Calu3 (cell line): Measurements from ENCODE around the gene TMEM121. TPM values are rescaled to one million over a fixed set of nuclear protein-coding genes. Genes with fewer than 3 reads are reported as not detected.

Experiments used
- BruUV-seq: library from RNA; stranded (reverse); fragments of 400-500 nt; replicated peaks from 2 replicates; lab custom pipeline; 2021; lab: Mats Ljungman, UMichigan
- CTCF ChIA-PET: fragments of 300-600 bp; sonication (Branson Sonifier 250); formaldehyde crosslinking; loops from one replicate; lab custom pipeline; 2022; ENCODE audit warnings: antibody characterized with exemption; lab: Charles Lee
- DNase-seq: peaks from one replicate; pipeline ENCODE4 v3.0.0; 2022
- H3K27ac Mint-ChIP-seq: one replicate; pipeline ENCODE4 v1.8.0; 2022; ENCODE audit warnings: mixed read lengths; ENCODE audit not compliant: unreplicated experiment
- H3K27me3 Mint-ChIP-seq: one replicate; pipeline ENCODE4 v1.8.0; 2022; ENCODE audit warnings: mixed read lengths; ENCODE audit not compliant: unreplicated experiment
- H3K36me3 Mint-ChIP-seq: one replicate; pipeline ENCODE4 v1.8.0; 2022; ENCODE audit warnings: mild to moderate bottlenecking, moderate library complexity, mixed read lengths; ENCODE audit not compliant: insufficient read depth, unreplicated experiment
- H3K4me1 Mint-ChIP-seq: one replicate; pipeline ENCODE4 v1.8.0; 2022; ENCODE audit warnings: mild to moderate bottlenecking, low read depth, mixed read lengths; ENCODE audit not compliant: unreplicated experiment
- H3K4me3 Mint-ChIP-seq: one replicate; pipeline ENCODE4 v1.8.0; 2022; ENCODE audit warnings: mild to moderate bottlenecking, low read depth, moderate library complexity, mixed read lengths; ENCODE audit not compliant: unreplicated experiment
- H3K9me3 Mint-ChIP-seq: one replicate; pipeline ENCODE4 v1.8.0; 2022; ENCODE audit warnings: low read depth, mixed read lengths; ENCODE audit not compliant: unreplicated experiment
- intact Hi-C: fragments of 100-400 bp; cut with micrococcal nuclease; formaldehyde crosslinking; loops from one replicate; pipeline ENCODE4 v1.10.0; 2022; ENCODE audit not compliant: unreplicated experiment
- total RNA-seq: library from RNA; stranded (reverse); gene quantifications from 2 replicates; pipeline ENCODE4 v1.2.3, GENCODE V29; 2022
- TF ChIP-seq, protein P1 (sequence below): fragments of 200-600 bp; IDR thresholded peaks from one replicate; pipeline ENCODE4 v1.8.0; 2022; ENCODE audit warnings: antibody characterized with exemption; ENCODE audit not compliant: unreplicated experiment

TMEM121 gene
- total RNA-seq, 1 experiment from 2014 or later: 0.38 TPM

GRCh38 chr14:105483300-105484068, 42.9 kb upstream of the TMEM121 start:
- H3K4me1 Mint-ChIP-seq: peaks cover 28% of the 10 kb centered on the region
- intact Hi-C loops: no loop called here
- no peak overlapping the region for H3K4me3 Mint-ChIP-seq
- CTCF ChIA-PET: no interaction called here
- H3K36me3 Mint-ChIP-seq: peaks cover 43% of the 10 kb centered on the region
- no peaks in the 10 kb centered on the region for H3K9me3 Mint-ChIP-seq
- no peaks in the 10 kb centered on the region for H3K27me3 Mint-ChIP-seq
- DNase-seq: peak; percentile 51
- TF ChIP-seq, protein P1, sequence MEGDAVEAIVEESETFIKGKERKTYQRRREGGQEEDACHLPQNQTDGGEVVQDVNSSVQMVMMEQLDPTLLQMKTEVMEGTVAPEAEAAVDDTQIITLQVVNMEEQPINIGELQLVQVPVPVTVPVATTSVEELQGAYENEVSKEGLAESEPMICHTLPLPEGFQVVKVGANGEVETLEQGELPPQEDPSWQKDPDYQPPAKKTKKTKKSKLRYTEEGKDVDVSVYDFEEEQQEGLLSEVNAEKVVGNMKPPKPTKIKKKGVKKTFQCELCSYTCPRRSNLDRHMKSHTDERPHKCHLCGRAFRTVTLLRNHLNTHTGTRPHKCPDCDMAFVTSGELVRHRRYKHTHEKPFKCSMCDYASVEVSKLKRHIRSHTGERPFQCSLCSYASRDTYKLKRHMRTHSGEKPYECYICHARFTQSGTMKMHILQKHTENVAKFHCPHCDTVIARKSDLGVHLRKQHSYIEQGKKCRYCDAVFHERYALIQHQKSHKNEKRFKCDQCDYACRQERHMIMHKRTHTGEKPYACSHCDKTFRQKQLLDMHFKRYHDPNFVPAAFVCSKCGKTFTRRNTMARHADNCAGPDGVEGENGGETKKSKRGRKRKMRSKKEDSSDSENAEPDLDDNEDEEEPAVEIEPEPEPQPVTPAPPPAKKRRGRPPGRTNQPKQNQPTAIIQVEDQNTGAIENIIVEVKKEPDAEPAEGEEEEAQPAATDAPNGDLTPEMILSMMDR: no peak
- BruUV-seq: no TSS peak
- peak overlapping the region; percentile 91 for H3K27ac Mint-ChIP-seq

- Mint-ChIP-seq H3K4me1 (peaks cover 28% of the 10 kb centered on the region), H3K36me3 (peaks cover 44% of the 10 kb centered on the region), H3K27me3 (no peaks in the 10 kb centered on the region), H3K4me3 (no peak overlapping the region), H3K9me3 (no peaks in the 10 kb centered on the region), H3K27ac (peak overlapping the region; percentile 26)
- no peak for DNase-seq
- CTCF ChIA-PET: no interaction called here
- no TSS peak for BruUV-seq
- intact Hi-C loops: no loop called here
- TF ChIP-seq, protein P1: no peak
Observed at GRCh38 chr14:105484069-105484996, 42.0 kb upstream of the TMEM121 start.

DNA sequence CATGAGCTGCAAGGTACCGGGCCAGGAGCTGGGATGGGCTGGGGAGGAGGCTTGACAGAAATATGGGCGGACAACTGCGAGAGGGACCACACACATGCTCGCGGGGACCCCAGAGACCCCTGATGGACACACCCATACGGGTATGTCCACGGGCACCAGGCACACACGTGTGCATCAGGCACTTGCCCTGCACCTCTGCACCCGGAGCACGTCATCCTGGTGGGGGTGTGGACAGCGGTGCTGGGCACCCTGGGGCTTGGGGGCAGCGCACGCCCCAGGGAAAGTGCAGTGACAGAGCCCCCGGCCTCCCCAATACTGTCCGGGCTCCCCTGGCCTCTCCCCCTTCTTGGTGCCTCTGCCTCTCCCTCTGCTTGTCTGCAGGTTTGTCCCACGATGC, 41.4 kb upstream of the TMEM121 start:
- TF ChIP-seq, protein P1: no peak
- CTCF ChIA-PET: no interaction called here
- no peak for DNase-seq
- Mint-ChIP-seq H3K9me3 (no peaks in the 10 kb centered on the region), H3K36me3 (peaks cover 45% of the 10 kb centered on the region), H3K27me3 (no peaks in the 10 kb centered on the region), H3K4me3 (no peak overlapping the region), H3K4me1 (peaks cover 28% of the 10 kb centered on the region), H3K27ac (peak overlapping the region; percentile 26)
- BruUV-seq: no TSS peak
- intact Hi-C loops: no loop called here

- peak; percentile 84 for DNase-seq
- no TSS peak for BruUV-seq
- TF ChIP-seq, protein P1: peak; percentile 35
- intact Hi-C loops: no loop called here
- Mint-ChIP-seq H3K4me3 (peak overlapping the region; percentile 44), H3K36me3 (peaks cover 42% of the 10 kb centered on the region), H3K9me3 (no peaks in the 10 kb centered on the region), H3K27ac (no peak overlapping the region), H3K4me1 (peaks cover 28% of the 10 kb centered on the region), H3K27me3 (no peaks in the 10 kb centered on the region)
- CTCF ChIA-PET: no interaction called here
Observed at GRCh38 chr14:105485739-105486162, 40.6 kb upstream of the TMEM121 start.
